ENCODE data around the gene STARD7.

The STARD7 gene

GRCh38 chr2:96135171-96135570, 73.5 kb downstream of the STARD7 start:
- H3K27ac ChIP-seq = no peak overlapping the region
- no peak for TF ChIP-seq CTCF (conservative IDR thresholded peaks at IDR 0.05)
- TF ChIP-seq ZFX (IDR thresholded peaks at IDR 0.05) = no peak

Data from C4-2B (cell line).